HepG2 (cell line): ENCODE results near the gene LCP2. TPM values are rescaled to one million over a fixed set of nuclear protein-coding genes. Genes with fewer than 3 reads are reported as not detected.

Source experiments
- ATAC-seq: fragments of 200-7000 bp; cut with Tn5 transposase; 3 replicates; pipeline ENCODE4 v1.9.1; 2020; ENCODE audit warnings: mild to moderate bottlenecking, moderate library complexity
- BruUV-seq: library from RNA; stranded (reverse); fragments of 400-500 nt; replicated peaks from 2 replicates; lab custom pipeline; 2021; lab: Mats Ljungman, UMichigan
- CTCF ChIA-PET: fragments of 300-600 bp; formaldehyde crosslinking; extraction: SDS; loops from one replicate; lab custom pipeline; 2021; ENCODE audit warnings: low total read pairs, inconsistent platforms, low intra/inter-chr PET ratio; lab: Yijun Ruan, JAX
- POLR2A ChIA-PET: fragments of 350-600 bp; sonication (Branson Sonifier 250); formaldehyde crosslinking; loops from one replicate; lab custom pipeline; 2020; ENCODE audit warnings: antibody characterized with exemption, inconsistent platforms; lab: Yijun Ruan, JAX
- DNase-seq: peaks from one replicate; pipeline ENCODE4 v3.0.0-alpha.2; 2015; ENCODE audit warnings: low spot score
- FAIRE-seq: peaks from 3 replicates; lab custom pipeline; 2011; peaks lifted over from hg19 to GRCh38; lab: Jason Lieb, UNC
- H2AFZ ChIP-seq: one replicate; pipeline ENCODE4 v1.6.1; 2011; ENCODE audit warnings: low read length, inconsistent platforms
- H3K27ac ChIP-seq: fragments of 300-600 bp; 3 replicates; pipeline ENCODE4 v1.8.0; 2011; ENCODE audit warnings: mixed run types, mild to moderate bottlenecking, mixed read lengths, low read length, inconsistent platforms; ENCODE audit not compliant: insufficient read depth; ENCODE audit errors: extremely low read length
- H3K27me3 ChIP-seq, 2 experiments: fragments of 200-600 bp in 1 of 2; 2 replicates in 1 of 2; 3 replicates in 1 of 2; pipeline versions ENCODE4 v1.6.0 to v1.8.0; 2011; ENCODE audit warnings: low read length in 2 of 2, mild to moderate bottlenecking in 2 of 2, moderate library complexity in 2 of 2, inconsistent platforms in 1 of 2; ENCODE audit not compliant: insufficient read depth in 2 of 2, control insufficient read depth in 1 of 2
- H3K36me3 ChIP-seq, 2 experiments: fragments of 200-600 bp in 1 of 2; replicated peaks in 1 of 2; 2 replicates in 1 of 2; 3 replicates in 1 of 2; pipeline versions ENCODE4 v1.5.1 to v1.8.0; 2011; ENCODE audit warnings: low read length in 2 of 2, inconsistent platforms in 1 of 2; ENCODE audit not compliant: insufficient read depth in 2 of 2, control insufficient read depth in 1 of 2
- H3K4me1 ChIP-seq: 2 replicates; pipeline ENCODE4 v1.5.1; 2012; ENCODE audit warnings: low read length, inconsistent platforms; ENCODE audit not compliant: insufficient read depth
- H3K4me2 ChIP-seq: 2 replicates; pipeline ENCODE4 v1.6.0; 2011; ENCODE audit warnings: low read depth, low read length, inconsistent platforms
- H3K4me3 ChIP-seq, 3 experiments: fragments of 200-600 bp in 1 of 3; sonication (generic), shearing (Covaris generic) in 1 of 3; replicated peaks in 1 of 3; 2 replicates each; pipeline ENCODE4 v1.5.1; 2011 to 2016; ENCODE audit warnings: low read length in 3 of 3, inconsistent platforms in 2 of 3, low read depth in 2 of 3, mild to moderate bottlenecking in 2 of 3, control low read depth in 1 of 3, mixed read lengths in 1 of 3; ENCODE audit not compliant: insufficient read depth in 1 of 3
- H3K79me2 ChIP-seq: one replicate; pipeline ENCODE4 v1.6.1; 2011; ENCODE audit warnings: low read length, inconsistent platforms; ENCODE audit not compliant: insufficient read depth
- H3K9ac ChIP-seq: 2 replicates; pipeline ENCODE4 v1.6.0; 2011; ENCODE audit warnings: mild to moderate bottlenecking, low read depth, low read length, inconsistent platforms; ENCODE audit not compliant: insufficient read depth
- H3K9me3 ChIP-seq: 2 replicates; pipeline ENCODE4 v1.5.1; 2012; ENCODE audit warnings: mild to moderate bottlenecking, low read length
- H4K20me1 ChIP-seq: 2 replicates; pipeline ENCODE4 v1.6.0; 2011; ENCODE audit warnings: inconsistent platforms, mild to moderate bottlenecking, low read length, moderate library complexity; ENCODE audit not compliant: insufficient read depth
- PRMT3 ChIP-seq: sonication (generic); formaldehyde crosslinking; IDR thresholded peaks from 2 replicates; pipeline ENCODE4 v1.8.1; 2022; ENCODE audit warnings: low read depth, mild to moderate bottlenecking, moderate library complexity, missing genetic modification reagents, borderline replicate concordance
- SMC3 ChIP-seq: IDR thresholded peaks from 2 replicates; pipeline ENCODE4 v1.6.1; 2011; ENCODE audit warnings: low read length, improper control_type of control experiment
- STAG1 ChIP-seq: sonication (generic); formaldehyde crosslinking; IDR thresholded peaks from 2 replicates; pipeline ENCODE4 v1.4.0; 2020; ENCODE audit warnings: missing genetic modification reagents
- TEAD3 ChIP-seq: optimal IDR thresholded peaks from 2 replicates; pipeline ENCODE3; 2016; ENCODE audit warnings: borderline replicate concordance
- WGBS: methylation state at CpG from one replicate; pipeline ENCODE4 v1.1.6; 2017; ENCODE audit warnings: low lambda C conversion rate; 5-methylcytosine and 5-hydroxymethylcytosine counted together
- in situ Hi-C: cut with HindIII; loops from 2 replicates; pipeline ENCODE4 v1.10.0; 2017; ENCODE audit warnings: low pct_unique_long_range_greater_than_20kb; ENCODE audit not compliant: extremely low pct_ligation_motif_present
- intact Hi-C: fragments of 100-400 bp; cut with micrococcal nuclease; formaldehyde crosslinking; loops from one replicate; pipeline ENCODE4 v1.10.0; 2022; ENCODE audit not compliant: unreplicated experiment
- polyA plus RNA-seq, 8 experiments: library from polyadenylated mRNA; depleted of rRNA in 3 of 8; stranded (reverse) in 7 of 8; unstranded in 1 of 8; fragments of >200 nt; fragmentation: Illumina TruSeq in 4 of 8; extraction: Trizol in 4 of 8; gene quantifications; 2 replicates each; pipeline versions ENCODE4 v1.2.1 to v1.2.3, GENCODE V29; 2011 to 2016; ENCODE audit warnings: low read depth in 4 of 8, missing spikeins in 1 of 8, mixed read lengths in 1 of 8; ENCODE audit not compliant: insufficient read depth in 1 of 8
- total RNA-seq, 5 experiments: library from RNA; depleted of rRNA; stranded (reverse); fragments of >200 nt; fragmentation: Illumina TruSeq; extraction: Trizol; gene quantifications; 2 replicates each; pipeline ENCODE4 v1.2.3, GENCODE V29; 2016; ENCODE audit warnings: low read depth in 1 of 5
- TF ChIP-seq, protein P1 (sequence below): sonication (generic); formaldehyde crosslinking; IDR thresholded peaks from 2 replicates; pipeline ENCODE4 v1.5.0; 2020; ENCODE audit warnings: mild to moderate bottlenecking, missing genetic modification reagents, moderate library complexity

The LCP2 gene
- total and polyA plus RNA-seq, 2 of the 13 experiments (the other 11 are each of a cell fraction or from before 2014, with no cell fraction given), result not detected

DNA sequence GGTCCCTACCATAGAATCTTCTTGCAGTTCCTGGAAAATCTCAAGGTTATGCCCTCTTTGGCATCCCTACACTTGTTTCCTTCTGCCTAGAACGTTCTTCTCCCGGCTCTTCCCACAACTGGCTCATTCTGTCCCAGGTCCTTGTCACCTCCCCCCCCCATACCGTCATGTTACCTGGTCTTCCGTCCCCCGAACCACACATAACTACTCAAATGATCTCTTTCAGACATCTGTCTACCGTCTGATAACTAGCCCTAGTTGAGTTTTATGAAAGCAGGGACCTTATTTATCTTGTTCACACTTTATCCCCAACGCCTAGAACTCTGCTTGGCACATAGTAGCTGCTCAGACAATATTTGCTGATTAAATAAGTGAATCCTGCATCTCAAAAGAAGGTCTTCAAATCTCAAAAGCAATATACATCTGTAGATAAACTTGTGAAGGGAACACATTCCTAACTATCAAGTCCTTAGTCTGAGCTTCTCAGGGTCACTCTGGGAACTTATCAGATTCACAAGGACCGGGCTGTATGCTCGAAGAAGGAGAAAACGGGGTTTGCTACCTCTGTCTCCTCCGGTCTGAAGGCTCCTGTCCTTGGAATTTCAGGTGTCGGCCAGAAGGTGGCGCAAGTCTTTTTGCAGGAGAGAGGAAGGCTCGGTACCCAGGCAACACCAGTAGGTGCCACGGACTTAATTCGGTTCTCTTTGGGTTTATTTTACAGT, 30.0 kb downstream of the LCP2 start:
- DNase-seq (peak; percentile 28), ATAC-seq (peak; percentile 93), FAIRE-seq (peak; percentile 26)
- TF ChIP-seq, protein P1, sequence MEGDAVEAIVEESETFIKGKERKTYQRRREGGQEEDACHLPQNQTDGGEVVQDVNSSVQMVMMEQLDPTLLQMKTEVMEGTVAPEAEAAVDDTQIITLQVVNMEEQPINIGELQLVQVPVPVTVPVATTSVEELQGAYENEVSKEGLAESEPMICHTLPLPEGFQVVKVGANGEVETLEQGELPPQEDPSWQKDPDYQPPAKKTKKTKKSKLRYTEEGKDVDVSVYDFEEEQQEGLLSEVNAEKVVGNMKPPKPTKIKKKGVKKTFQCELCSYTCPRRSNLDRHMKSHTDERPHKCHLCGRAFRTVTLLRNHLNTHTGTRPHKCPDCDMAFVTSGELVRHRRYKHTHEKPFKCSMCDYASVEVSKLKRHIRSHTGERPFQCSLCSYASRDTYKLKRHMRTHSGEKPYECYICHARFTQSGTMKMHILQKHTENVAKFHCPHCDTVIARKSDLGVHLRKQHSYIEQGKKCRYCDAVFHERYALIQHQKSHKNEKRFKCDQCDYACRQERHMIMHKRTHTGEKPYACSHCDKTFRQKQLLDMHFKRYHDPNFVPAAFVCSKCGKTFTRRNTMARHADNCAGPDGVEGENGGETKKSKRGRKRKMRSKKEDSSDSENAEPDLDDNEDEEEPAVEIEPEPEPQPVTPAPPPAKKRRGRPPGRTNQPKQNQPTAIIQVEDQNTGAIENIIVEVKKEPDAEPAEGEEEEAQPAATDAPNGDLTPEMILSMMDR (CRISPR knock-in tag), result peak; percentile 64
- TF ChIP-seq SMC3 (0 out of 2 replicates have a peak, but pooled peaks have one; percentile 28), STAG1 (CRISPR knock-in tag) (peak; percentile 41; the same call in 1 of the 2 replicates), PRMT3 (CRISPR knock-in tag) (no peak), TEAD3 (CRISPR knock-in tag) (peak; percentile 43)
- Histone ChIP-seq H3K4me2 (no peak overlapping the region), H3K27me3 (peaks cover 1 to 15% of the 10 kb centered on the region in 2 experiments; a peak in 2 of 5 replicates), H3K9ac (no peak overlapping the region), H3K9me3 (no peaks in the 10 kb centered on the region), H3K79me2 (no peaks in the 10 kb centered on the region), H2AFZ (no peak overlapping the region), H3K36me3 (no peaks in the 10 kb centered on the region), H4K20me1 (no peaks in the 10 kb centered on the region), H3K4me1 (no peaks in the 10 kb centered on the region), H3K4me3 (no peak overlapping the region), H3K27ac (no peak overlapping the region)
- WGBS, result 6% methylated on average over 16 of the region's 16 CpGs
- ChIA-PET POLR2A (no interaction called here), CTCF (no interaction called here)
- in situ Hi-C loops, result loop anchor here (10.0 kb wide), 1 partner anchor 137 kb away; no protein-coding TSS in a partner anchor
- intact Hi-C loops, result loop anchor here (2.0 to 5.0 kb wide), 2 partner anchors 153 to 355 kb away; no protein-coding TSS in a partner anchor
- BruUV-seq, result no TSS peak
